ENCODE results near the gene CDHR1.
"Not testable (repeated sequence)": the region's sequence is repeated elsewhere in the genome, so short reads cannot be mapped to it uniquely, and the experiment has no call there.

Gene CDHR1

GRCh38 chr10:84166620-84167288, 27.6 kb upstream of the CDHR1 start:
- no peak for DNase-seq (ENCODE audit: low read depth)
- TF ChIP-seq CTCF (conservative IDR thresholded peaks at IDR 0.05; ENCODE audit: low read depth, low read length) = no peak
- no peak overlapping the region for H3K4me3 ChIP-seq (ENCODE audit: low read depth, low read length)

DNA sequence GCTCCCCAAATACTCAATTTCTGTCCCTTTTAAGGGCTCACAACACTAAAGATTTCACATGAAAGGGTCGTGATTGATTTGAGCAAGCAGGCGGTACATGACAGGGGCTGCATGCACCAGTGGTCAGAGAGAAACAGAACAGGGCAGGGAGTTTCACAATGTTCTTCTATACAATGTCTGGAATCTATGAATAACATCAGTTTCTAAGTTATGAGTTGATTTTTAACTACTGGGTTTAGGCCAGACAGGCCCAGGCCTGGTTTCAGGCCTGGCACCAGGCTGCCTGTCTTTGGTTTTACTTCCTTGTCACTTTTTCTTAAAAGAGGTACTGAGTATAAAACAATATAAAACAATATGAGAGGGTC, 27.1 kb upstream of the CDHR1 start:
- not testable (repeated sequence) for H3K4me3 ChIP-seq (ENCODE audit: low read depth, low read length); DNase-seq (ENCODE audit: low read depth)

DNA sequence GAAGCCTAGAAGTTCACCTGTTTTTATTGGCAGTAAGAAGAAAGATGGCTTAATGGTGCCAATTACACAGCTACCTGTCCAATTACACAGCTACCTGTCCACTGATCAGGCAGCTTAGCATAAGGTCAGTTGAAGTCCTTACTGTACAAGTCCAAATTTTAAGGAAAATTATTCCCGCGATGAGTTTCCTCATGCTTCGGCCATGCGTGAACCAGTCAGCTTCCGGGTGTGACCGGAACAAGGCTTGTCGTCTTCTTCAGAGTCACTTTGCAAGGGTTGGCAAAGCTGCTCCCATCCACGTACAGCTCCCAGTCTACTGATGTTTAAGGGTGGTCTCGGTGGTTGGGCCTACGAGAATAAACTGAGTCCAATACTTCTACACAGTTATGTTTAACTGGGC, 26.0 kb upstream of the CDHR1 start:
- H3K4me3 ChIP-seq (ENCODE audit: low read depth, low read length); DNase-seq (ENCODE audit: low read depth): not testable (repeated sequence)

DNA sequence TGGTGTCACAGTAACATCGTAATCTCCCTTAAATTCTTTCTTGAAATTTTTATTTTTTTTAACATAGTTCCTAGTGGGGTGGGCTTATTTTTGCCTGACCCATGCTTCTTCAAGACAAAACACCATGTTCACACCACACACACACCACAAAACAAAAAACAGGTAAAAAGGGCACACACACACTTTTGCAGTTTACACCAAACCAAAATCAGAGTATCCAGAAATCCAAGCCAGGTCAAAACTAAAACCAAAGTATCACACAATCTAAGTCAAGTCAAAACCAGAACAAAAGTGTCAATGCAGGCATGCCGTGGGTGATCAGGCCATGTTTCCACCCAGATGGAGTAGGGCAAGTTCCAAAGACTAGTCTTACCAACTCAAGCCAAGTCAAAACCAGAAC, 23.1 kb upstream of the CDHR1 start:
- H3K4me3 ChIP-seq (ENCODE audit: low read depth, low read length); DNase-seq (ENCODE audit: low read depth): not testable (repeated sequence)

GRCh38 chr10:84171700-84172466, 22.5 kb upstream of the CDHR1 start:
- not testable (repeated sequence) for DNase-seq (ENCODE audit: low read depth); H3K4me3 ChIP-seq (ENCODE audit: low read depth, low read length)

- TF ChIP-seq CTCF (conservative IDR thresholded peaks at IDR 0.05; ENCODE audit: low read depth, low read length) = no peak
- no peak overlapping the region for H3K4me3 ChIP-seq (ENCODE audit: low read depth, low read length)
- DNase-seq (ENCODE audit: low read depth) = no peak
Measured at GRCh38 chr10:84172467-84173356, 21.6 kb upstream of the CDHR1 start.

GRCh38 chr10:84173501-84173929, 20.8 kb upstream of the CDHR1 start, which contains the start of gene GPR15LG:
TSS of gene GPR15LG (plus strand) at chr10:84173801. CDS start at chr10:84173852, 51 bp downstream.
- TF ChIP-seq CTCF (conservative IDR thresholded peaks at IDR 0.05; ENCODE audit: low read depth, low read length) = no peak
- DNase-seq (ENCODE audit: low read depth) = no peak
- H3K4me3 ChIP-seq (ENCODE audit: low read depth, low read length) = no peak within 1 kb of the TSS

- DNase-seq (ENCODE audit: low read depth) = no peak
- no peak for TF ChIP-seq CTCF (conservative IDR thresholded peaks at IDR 0.05; ENCODE audit: low read depth, low read length)
- H3K4me3 ChIP-seq (ENCODE audit: low read depth, low read length) = no peak overlapping the region
Measured at GRCh38 chr10:84175436-84175835, 18.9 kb upstream of the CDHR1 start.

All from choroid plexus epithelial cell (primary cell).